Fibroblast of skin of right biceps (primary cell): Measurements from ENCODE around the gene GRIP1.

Source experiments
- DNase-seq: peaks from one replicate; pipeline ENCODE4 v3.0.0-alpha.2; 2013

GRIP1 gene

GRCh38 chr12:66446276-66446675, 232.6 kb downstream of the GRIP1 start:
- no peak for DNase-seq

- no peak for DNase-seq
Observed at GRCh38 chr12:66441905-66442559, 236.8 kb downstream of the GRIP1 start.

- DNase-seq: peak; percentile 8
Observed at GRCh38 chr12:66438601-66439000, 240.3 kb downstream of the GRIP1 start.

- no peak for DNase-seq
Observed at GRCh38 chr12:66430106-66430505, 248.8 kb downstream of the GRIP1 start.

GRCh38 chr12:66428870-66429269, 250.0 kb downstream of the GRIP1 start:
- DNase-seq: no peak

GRCh38 chr12:66428261-66428660, 250.6 kb downstream of the GRIP1 start:
- DNase-seq: no peak

GRCh38 chr12:66426696-66427095, 252.2 kb downstream of the GRIP1 start:
- DNase-seq: no peak

- no peak for DNase-seq
Observed at GRCh38 chr12:66423266-66423665, 255.6 kb downstream of the GRIP1 start.

- no peak for DNase-seq
Observed at GRCh38 chr12:66418908-66419307, 260.0 kb downstream of the GRIP1 start.

GRCh38 chr12:66417217-66417616, 261.7 kb downstream of the GRIP1 start:
- no peak for DNase-seq

GRCh38 chr12:66409195-66409871, 269.5 kb downstream of the GRIP1 start:
- DNase-seq: peak; percentile 82

GRCh38 chr12:66405395-66405794, 273.5 kb downstream of the GRIP1 start:
- peak; percentile 77 for DNase-seq

GRCh38 chr12:66403746-66404145, 275.1 kb downstream of the GRIP1 start:
- DNase-seq: no peak

- DNase-seq: no peak
Observed at GRCh38 chr12:66399911-66400306, 279.0 kb downstream of the GRIP1 start.

- DNase-seq: no peak
Observed at GRCh38 chr12:66398931-66399910, 279.7 kb downstream of the GRIP1 start.

GRCh38 chr12:66397574-66398290, 281.1 kb downstream of the GRIP1 start:
- no peak for DNase-seq

- no peak for DNase-seq
Observed at GRCh38 chr12:66393890-66394289, 285.0 kb downstream of the GRIP1 start.

GRCh38 chr12:66392266-66392915, 286.5 kb downstream of the GRIP1 start:
- DNase-seq: no peak

GRCh38 chr12:66388517-66388916, 290.4 kb downstream of the GRIP1 start:
- DNase-seq: no peak

- no peak for DNase-seq
Observed at GRCh38 chr12:66387117-66387516, 291.8 kb downstream of the GRIP1 start.

- no peak for DNase-seq
Observed at GRCh38 chr12:66380769-66381535, 297.9 kb downstream of the GRIP1 start.
